ENCODE data around the gene NUP160.
A peak's percentile ranks its signal among the peaks of the same experiment; 100 is the strongest.
"Not testable (repeated sequence)": the region's sequence is repeated elsewhere in the genome, so short reads cannot be mapped to it uniquely, and the experiment has no call there.

The NUP160 gene

GRCh38 chr11:47766509-47767227, 81.5 kb downstream of the NUP160 start:
- Histone ChIP-seq H3K4me3 (ENCODE audit: low read length) (peak overlapping the region; percentile 93), H2AFZ (ENCODE audit: low read depth, low read length) (peak overlapping the region; percentile 41), H3K4me1 (ENCODE audit: insufficient read depth, low read length) (peaks cover 18% of the 10 kb centered on the region), H3K9me3 (ENCODE audit: low read length) (no peaks in the 10 kb centered on the region), H3K27me3 (ENCODE audit: insufficient read depth, low read length) (no peaks in the 10 kb centered on the region), H3K36me3 (ENCODE audit: insufficient read depth, low read length) (peaks cover 30% of the 10 kb centered on the region)

DNA sequence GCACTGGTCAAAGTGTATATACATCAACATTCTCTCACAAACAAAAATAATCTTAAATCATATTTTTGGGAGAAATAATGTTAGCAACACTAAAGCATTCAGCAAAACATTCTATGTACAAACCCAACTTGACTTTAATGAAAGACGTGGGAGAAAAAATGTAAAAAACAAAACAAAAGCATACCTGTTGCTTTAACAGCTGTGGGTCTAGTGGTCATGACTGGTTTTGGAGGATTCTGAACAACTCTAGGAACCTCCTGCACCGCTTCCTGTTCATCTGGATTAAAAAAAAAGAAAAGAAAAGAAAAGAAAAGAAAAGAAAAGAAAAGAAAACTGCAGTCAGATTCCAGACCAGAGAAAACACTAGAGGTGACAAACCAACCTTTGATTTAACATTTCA, 83.1 kb downstream of the NUP160 start:
- peaks cover 44% of the 10 kb centered on the region for H3K36me3 ChIP-seq (ENCODE audit: insufficient read depth, low read length)

DNA sequence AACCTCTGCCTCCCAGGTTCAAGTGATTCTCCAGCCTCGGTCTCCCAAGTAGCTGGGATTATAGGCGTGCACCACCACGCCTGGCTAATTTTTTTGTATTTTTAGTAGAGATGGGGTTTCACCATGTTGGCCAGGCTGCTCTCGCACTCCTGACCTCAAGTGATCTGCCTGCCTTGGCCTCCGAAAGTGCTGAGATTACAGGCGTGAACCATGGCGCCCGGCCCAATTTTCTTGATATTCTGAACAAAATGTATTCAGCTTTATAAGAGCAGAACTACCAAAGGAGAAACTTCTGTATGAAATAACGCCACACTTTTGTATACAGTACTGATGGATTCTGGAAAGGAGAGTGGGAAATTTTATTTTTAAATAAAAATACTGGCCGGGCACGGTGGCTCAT, 88.9 kb downstream of the NUP160 start:
- not testable (repeated sequence) for H3K4me1 ChIP-seq (ENCODE audit: insufficient read depth, low read length); H3K27me3 ChIP-seq (ENCODE audit: insufficient read depth, low read length); H2AFZ ChIP-seq (ENCODE audit: low read depth, low read length); H3K4me3 ChIP-seq (ENCODE audit: low read length); H3K9me3 ChIP-seq (ENCODE audit: low read length)
- H3K36me3 ChIP-seq (ENCODE audit: insufficient read depth, low read length) = peaks cover 78% of the 10 kb centered on the region

More for the DNA sequence above, 83.1 kb downstream of the NUP160 start:
- no peaks in the 10 kb centered on the region for H3K27me3 ChIP-seq (ENCODE audit: insufficient read depth, low read length)
- H2AFZ ChIP-seq (ENCODE audit: low read depth, low read length) = no peak overlapping the region
- H3K4me1 ChIP-seq (ENCODE audit: insufficient read depth, low read length) = peaks cover 18% of the 10 kb centered on the region
- H3K9me3 ChIP-seq (ENCODE audit: low read length) = no peaks in the 10 kb centered on the region
- H3K4me3 ChIP-seq (ENCODE audit: low read length) = peak overlapping the region; percentile 93

GRCh38 chr11:47756208-47756607, 91.9 kb downstream of the NUP160 start:
- H3K36me3 ChIP-seq (ENCODE audit: insufficient read depth, low read length) = peaks cover 82% of the 10 kb centered on the region
- H3K27me3 ChIP-seq (ENCODE audit: insufficient read depth, low read length) = no peaks in the 10 kb centered on the region
- no peaks in the 10 kb centered on the region for H3K4me1 ChIP-seq (ENCODE audit: insufficient read depth, low read length)
- no peak overlapping the region for H2AFZ ChIP-seq (ENCODE audit: low read depth, low read length)
- peaks cover 7% of the 10 kb centered on the region for H3K9me3 ChIP-seq (ENCODE audit: low read length)
- H3K4me3 ChIP-seq (ENCODE audit: low read length) = no peak overlapping the region

DNA sequence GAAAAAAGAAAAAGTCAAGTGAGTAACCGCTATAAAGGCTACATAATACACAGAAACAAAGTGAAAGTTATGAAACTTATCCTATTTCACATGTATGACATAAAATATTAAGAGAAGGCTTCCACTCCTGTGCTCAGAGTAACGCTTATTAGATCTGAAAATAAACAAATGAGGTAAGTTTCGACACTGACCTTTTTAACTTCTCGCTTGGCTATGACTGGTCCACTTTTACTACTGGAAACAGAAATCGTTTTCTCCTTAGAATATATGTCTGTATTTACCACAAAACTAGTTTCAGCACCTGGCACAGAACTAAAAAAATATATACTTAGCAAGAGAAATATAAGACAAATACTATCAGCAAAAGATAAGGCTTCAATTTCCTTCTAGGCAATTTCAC, 97.4 kb downstream of the NUP160 start:
- peaks cover 85% of the 10 kb centered on the region for H3K36me3 ChIP-seq (ENCODE audit: insufficient read depth, low read length)
- H3K4me3 ChIP-seq (ENCODE audit: low read length) = no peak overlapping the region
- H2AFZ ChIP-seq (ENCODE audit: low read depth, low read length) = no peak overlapping the region
- peaks cover 3% of the 10 kb centered on the region for H3K9me3 ChIP-seq (ENCODE audit: low read length)
- H3K4me1 ChIP-seq (ENCODE audit: insufficient read depth, low read length) = no peaks in the 10 kb centered on the region
- no peaks in the 10 kb centered on the region for H3K27me3 ChIP-seq (ENCODE audit: insufficient read depth, low read length)

DNA sequence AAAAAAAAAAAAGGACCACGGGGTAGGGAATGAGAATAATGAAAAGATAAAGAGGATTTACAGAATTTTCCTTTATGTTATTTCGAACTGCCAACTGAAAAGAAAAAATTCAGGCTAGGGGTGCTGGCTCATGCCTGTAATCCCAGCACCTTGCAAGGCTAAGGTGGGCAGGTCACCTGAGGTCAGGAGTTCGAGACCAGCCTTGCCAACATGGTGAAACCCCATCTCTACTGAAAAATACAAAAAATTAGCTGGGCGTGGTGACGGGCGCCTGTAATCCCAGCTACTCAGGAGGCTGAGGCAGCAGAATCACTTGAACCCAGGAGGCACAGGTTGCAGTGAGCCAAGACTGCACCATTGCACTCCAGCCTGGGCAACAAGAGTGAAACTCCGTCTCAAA, 105.7 kb downstream of the NUP160 start:
- not testable (repeated sequence) for H3K9me3 ChIP-seq (ENCODE audit: low read length); H3K4me1 ChIP-seq (ENCODE audit: insufficient read depth, low read length); H2AFZ ChIP-seq (ENCODE audit: low read depth, low read length); H3K27me3 ChIP-seq (ENCODE audit: insufficient read depth, low read length); H3K4me3 ChIP-seq (ENCODE audit: low read length)
- H3K36me3 ChIP-seq (ENCODE audit: insufficient read depth, low read length) = peaks cover 85% of the 10 kb centered on the region

GRCh38 chr11:47737817-47738216, 110.3 kb downstream of the NUP160 start:
- not testable (repeated sequence) for H3K4me1 ChIP-seq (ENCODE audit: insufficient read depth, low read length); H3K9me3 ChIP-seq (ENCODE audit: low read length); H3K27me3 ChIP-seq (ENCODE audit: insufficient read depth, low read length); H2AFZ ChIP-seq (ENCODE audit: low read depth, low read length); H3K4me3 ChIP-seq (ENCODE audit: low read length)
- peaks cover 85% of the 10 kb centered on the region for H3K36me3 ChIP-seq (ENCODE audit: insufficient read depth, low read length)

DNA sequence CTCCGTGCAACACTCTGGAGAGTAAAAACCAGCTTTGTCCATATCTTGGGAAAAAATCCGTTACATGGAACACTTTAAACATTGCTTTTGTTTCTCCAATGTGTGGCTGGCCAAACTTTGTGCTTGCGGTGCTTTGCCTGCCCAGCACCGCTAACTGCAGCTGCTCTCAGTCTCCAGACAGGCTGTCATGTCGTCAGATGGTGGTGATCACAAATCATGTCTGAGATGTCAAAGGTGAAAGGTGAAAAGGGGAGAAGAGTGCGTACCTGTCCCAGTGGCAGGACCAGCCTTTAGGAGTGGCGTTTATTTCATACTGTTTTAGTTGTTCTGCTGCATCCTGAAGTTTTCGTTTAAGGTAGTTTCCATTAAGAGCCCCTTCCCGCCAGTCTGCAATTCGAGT, 115.9 kb downstream of the NUP160 start:
- Histone ChIP-seq H3K27me3 (ENCODE audit: insufficient read depth, low read length) (no peaks in the 10 kb centered on the region), H3K4me3 (ENCODE audit: low read length) (no peak overlapping the region), H3K9me3 (ENCODE audit: low read length) (no peaks in the 10 kb centered on the region), H3K4me1 (ENCODE audit: insufficient read depth, low read length) (peaks cover 20% of the 10 kb centered on the region), H3K36me3 (ENCODE audit: insufficient read depth, low read length) (peaks cover 93% of the 10 kb centered on the region), H2AFZ (ENCODE audit: low read depth, low read length) (no peak overlapping the region)

DNA sequence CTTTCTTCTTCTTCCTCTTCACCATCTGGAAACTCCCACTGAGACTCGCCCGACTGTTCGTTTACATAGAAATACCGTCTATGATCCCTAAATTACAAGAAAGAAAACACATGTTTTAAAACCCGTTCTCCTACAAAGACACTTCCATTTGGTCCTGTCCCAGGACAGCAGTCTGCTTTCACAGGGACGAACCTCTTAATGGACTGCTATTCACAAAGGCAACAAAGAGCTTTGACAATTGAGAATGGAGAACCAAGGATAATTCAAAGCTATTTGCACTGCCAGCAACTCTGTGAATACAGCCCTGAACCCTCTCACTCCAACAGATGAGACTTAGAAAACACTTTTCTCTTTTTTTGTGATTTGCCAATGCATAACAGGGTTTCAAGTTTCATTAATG, 116.7 kb downstream of the NUP160 start:
- Histone ChIP-seq H2AFZ (ENCODE audit: low read depth, low read length) (no peak overlapping the region), H3K4me3 (ENCODE audit: low read length) (no peak overlapping the region), H3K27me3 (ENCODE audit: insufficient read depth, low read length) (no peaks in the 10 kb centered on the region), H3K9me3 (ENCODE audit: low read length) (no peaks in the 10 kb centered on the region), H3K36me3 (ENCODE audit: insufficient read depth, low read length) (peaks cover 94% of the 10 kb centered on the region), H3K4me1 (ENCODE audit: insufficient read depth, low read length) (peaks cover 20% of the 10 kb centered on the region)

Measured in neuron (in vitro differentiated cells).